Esophagus muscularis mucosa (tissue), 4 donors: ENCODE results near the gene FCRLB. TPM values are rescaled to one million over a fixed set of nuclear protein-coding genes. Genes with fewer than 3 reads are reported as not detected.

ENCODE experiments used
- DNase-seq: peaks from one replicate; pipeline ENCODE4 v3.0.0-alpha.2; 2017; ENCODE audit errors: extremely low spot score
- H3K27ac ChIP-seq, 4 donors: fragments of 200-600 bp; sonication (generic); replicated peaks in 1 of 4; 1 replicate in 3 of 4; 2 replicates in 1 of 4; pipeline ENCODE4 v1.5.1; 2016 to 2019; ENCODE audit warnings: mild to moderate bottlenecking in 1 of 4
- H3K27me3 ChIP-seq, 4 donors: fragments of 200-600 bp; sonication (generic); one replicate each; pipeline versions ENCODE4 v1.5.1 to v1.6.0; 2016 to 2019
- H3K36me3 ChIP-seq, 4 donors: fragments of 200-600 bp; sonication (generic); one replicate each; pipeline ENCODE4 v1.5.1; 2016 to 2019
- H3K4me1 ChIP-seq, 4 donors: fragments of 200-600 bp; sonication (generic); one replicate each; pipeline ENCODE4 v1.5.1; 2016 to 2019
- H3K4me3 ChIP-seq, 4 donors: fragments of 200-600 bp; sonication (generic); 1 replicate in 2 of 4; 2 replicates in 2 of 4; pipeline ENCODE4 v1.5.1; 2016 to 2019; ENCODE audit warnings: mild to moderate bottlenecking in 4 of 4, moderate library complexity in 1 of 4
- H3K9me3 ChIP-seq, 4 donors: fragments of 200-600 bp; sonication (generic); 1 replicate in 3 of 4; 2 replicates in 1 of 4; pipeline ENCODE4 v1.5.1; 2016 to 2019
- CTCF ChIP-seq, 3 experiments: fragments of 200-600 bp in 2 of 3; fragments of 450-650 bp in 1 of 3; sonication (generic) in 2 of 3; IDR thresholded peaks; one replicate each; pipeline ENCODE4 v1.5.1; 2017 to 2019; ENCODE audit warnings: antibody characterized with exemption in 3 of 3, mild to moderate bottlenecking in 2 of 3, moderate library complexity in 1 of 3
- EP300 ChIP-seq: sonication (generic); formaldehyde crosslinking; IDR thresholded peaks from one replicate; pipeline ENCODE4 v1.6.1; 2017; ENCODE audit warnings: antibody characterized with exemption
- POLR2A ChIP-seq: fragments of 450-650 bp; IDR thresholded peaks from one replicate; pipeline ENCODE4 v1.6.1; 2017; ENCODE audit warnings: antibody characterized with exemption, moderate library complexity, mild to moderate bottlenecking, low read depth
- POLR2AphosphoS5 ChIP-seq, 2 donors: sonication (generic); formaldehyde crosslinking; IDR thresholded peaks; one replicate each; pipeline ENCODE4 v1.6.1; 2017; ENCODE audit warnings: antibody characterized with exemption in 2 of 2
- WGBS: methylation state at CpG from one replicate; pipeline ENCODE4 v1.1.5; 2018; 5-methylcytosine and 5-hydroxymethylcytosine counted together
- intact Hi-C: fragments of 100-400 bp; cut with DNase I; formaldehyde crosslinking; loops from one replicate; pipeline ENCODE4 v1.15.1; 2023
- total RNA-seq, 4 donors: library from RNA; depleted of rRNA; stranded (reverse); fragments of >200 nt; gene quantifications; one replicate each; pipeline versions ENCODE4 v1.1.0 to v1.2.1, GENCODE V29; 2016

The FCRLB gene
- total RNA-seq, 4 donors from 2014 or later = 0.34 to 1.3 (median 0.65) TPM; not detected in 1

GRCh38 chr1:161771161-161771560 is 49.8 kb downstream of the FCRLB start:
- H3K27ac ChIP-seq = no peak overlapping the region
- H3K27me3 ChIP-seq = no peaks in the 10 kb centered on the region
- H3K9me3 ChIP-seq = no peaks in the 10 kb centered on the region
- H3K4me3 ChIP-seq = no peak overlapping the region
- H3K4me1 ChIP-seq = peaks cover 39 to 66% (median 53%) of the 10 kb centered on the region in 4 donors
- no peak for DNase-seq
- TF ChIP-seq POLR2AphosphoS5 (IDR thresholded peaks at IDR 0.05) = no peak
- no peak for TF ChIP-seq EP300
- no peak for TF ChIP-seq CTCF (IDR thresholded peaks at IDR 0.05)
- TF ChIP-seq POLR2A = no peak
- WGBS = 62% methylated on average over 5 of the region's 5 CpGs
- intact Hi-C loops = no loop called here
- no peaks in the 10 kb centered on the region for H3K36me3 ChIP-seq

- TF ChIP-seq POLR2AphosphoS5 (IDR thresholded peaks at IDR 0.05) (no peak), CTCF (IDR thresholded peaks at IDR 0.05) (no peak), POLR2A (no peak), EP300 (no peak)
- H3K4me3 ChIP-seq = no peak overlapping the region
- no peaks in the 10 kb centered on the region for H3K9me3 ChIP-seq
- intact Hi-C loops = no loop called here
- WGBS = 79% methylated on average over 2 of the region's 2 CpGs
- peaks cover 35 to 66% (median 49%) of the 10 kb centered on the region in 4 donors for H3K4me1 ChIP-seq
- DNase-seq = no peak
- H3K27ac ChIP-seq = peak overlapping the region in 2 of 4 donors; percentile 20 to 37
- no peaks in the 10 kb centered on the region for H3K36me3 ChIP-seq
- no peaks in the 10 kb centered on the region for H3K27me3 ChIP-seq
These were observed 50.6 kb downstream of the FCRLB start for GRCh38 chr1:161771973-161772372.

- H3K27me3 ChIP-seq = no peaks in the 10 kb centered on the region
- no peaks in the 10 kb centered on the region for H3K9me3 ChIP-seq
- intact Hi-C loops = no loop called here
These were observed 51.1 kb downstream of the FCRLB start for GRCh38 chr1:161772397-161772796.

GRCh38 chr1:161773791-161774190 is 52.4 kb downstream of the FCRLB start:
- Histone ChIP-seq H3K9me3 (no peaks in the 10 kb centered on the region), H3K36me3 (peaks cover 0 to 5% (median 0%) of the 10 kb centered on the region in 4 donors), H3K4me1 (peaks cover 18 to 47% (median 32%) of the 10 kb centered on the region in 4 donors), H3K27me3 (no peaks in the 10 kb centered on the region), H3K27ac (no peak overlapping the region), H3K4me3 (no peak overlapping the region)
- 61% methylated on average over 4 of the region's 4 CpGs for WGBS
- TF ChIP-seq POLR2AphosphoS5 (IDR thresholded peaks at IDR 0.05) (no peak), POLR2A (no peak), CTCF (IDR thresholded peaks at IDR 0.05) (no peak), EP300 (no peak)
- intact Hi-C loops = no loop called here
- no peak for DNase-seq

More at GRCh38 chr1:161772397-161772796, 51.1 kb downstream of the FCRLB start:
- peak overlapping the region in 2 of 4 donors; percentile 20 to 37 for H3K27ac ChIP-seq
- peaks cover 31 to 61% (median 45%) of the 10 kb centered on the region in 4 donors for H3K4me1 ChIP-seq
- no peak overlapping the region for H3K4me3 ChIP-seq
- TF ChIP-seq CTCF (IDR thresholded peaks at IDR 0.05) = no peak
- TF ChIP-seq EP300 = no peak
- TF ChIP-seq POLR2A = no peak
- peak in 1 of 2 donors; percentile 24 for TF ChIP-seq POLR2AphosphoS5 (IDR thresholded peaks at IDR 0.05)
- no peak for DNase-seq
- no peaks in the 10 kb centered on the region for H3K36me3 ChIP-seq

- Histone ChIP-seq H3K27me3 (no peaks in the 10 kb centered on the region), H3K9me3 (no peaks in the 10 kb centered on the region), H3K4me3 (no peak overlapping the region), H3K27ac (no peak overlapping the region), H3K36me3 (peaks cover 0 to 13% (median 5%) of the 10 kb centered on the region in 4 donors), H3K4me1 (peaks cover under 1 to 23% (median 11%) of the 10 kb centered on the region in 4 donors)
- no peak for TF ChIP-seq CTCF (IDR thresholded peaks at IDR 0.05)
- TF ChIP-seq POLR2AphosphoS5 (IDR thresholded peaks at IDR 0.05) = no peak
- no peak for TF ChIP-seq EP300
- no peak for TF ChIP-seq POLR2A
- DNase-seq = no peak
- WGBS = 88% methylated on average over 2 of the region's 2 CpGs
- intact Hi-C loops = no loop called here
These were observed 55.9 kb downstream of the FCRLB start for GRCh38 chr1:161777261-161777660.
